Spinal cord (tissue), 10 donors: ENCODE results near the gene CRACR2B. TPM values are rescaled to one million over a fixed set of nuclear protein-coding genes. Genes with fewer than 3 reads are reported as not detected.

ENCODE experiments used
- DNase-seq, 6 donors: peaks; one replicate each; pipeline versions ENCODE4 v3.0.0 to v3.0.0-alpha.2; 2013 to 2015; ENCODE audit warnings: low spot score in 6 of 6, low read depth in 4 of 6
- H3K27ac ChIP-seq: one replicate; pipeline ENCODE4 v1.5.1; 2013; ENCODE audit warnings: low read depth, low read length, control low read depth
- H3K27me3 ChIP-seq: one replicate; pipeline ENCODE4 v1.6.1; 2013; ENCODE audit warnings: low read length; ENCODE audit not compliant: control insufficient read depth, insufficient read depth
- H3K36me3 ChIP-seq: one replicate; pipeline ENCODE4 v1.6.1; 2013; ENCODE audit warnings: low read length; ENCODE audit not compliant: control insufficient read depth, insufficient read depth
- H3K4me1 ChIP-seq: one replicate; pipeline ENCODE4 v1.6.1; 2013; ENCODE audit warnings: low read length; ENCODE audit not compliant: control insufficient read depth, insufficient read depth
- H3K4me3 ChIP-seq: one replicate; pipeline ENCODE4 v1.5.1; 2013; ENCODE audit warnings: low read depth, low read length, control low read depth
- H3K9me3 ChIP-seq: one replicate; pipeline ENCODE4 v1.6.1; 2013; ENCODE audit warnings: low read length; ENCODE audit not compliant: control insufficient read depth, insufficient read depth
- WGBS: methylation state at CpG from one replicate; pipeline ENCODE4 v1.1.5; 2013; ENCODE audit warnings: missing lambda C conversion rate; ENCODE audit not compliant: insufficient coverage; 5-methylcytosine and 5-hydroxymethylcytosine counted together
- polyA plus RNA-seq, 2 donors: library from polyadenylated mRNA; unstranded; fragments of 120-200 nt; gene quantifications; one replicate each; pipeline ENCODE4 v1.2.1, GENCODE V29; 2013; ENCODE audit not compliant: insufficient read length in 2 of 2
- total RNA-seq, 2 donors: library from RNA; depleted of rRNA in 1 of 2; stranded (reverse); fragments of 120-200 nt in 1 of 2; fragments of >200 nt in 1 of 2; gene quantifications; one replicate each; pipeline versions ENCODE4 v1.2.3 to v1.2.4, GENCODE V29; 2013 to 2014
- donor health status: healthy.

Gene CRACR2B
- total and polyA plus RNA-seq, 4 donors = 2.4 to 12.1 (median 8.4) TPM

DNA sequence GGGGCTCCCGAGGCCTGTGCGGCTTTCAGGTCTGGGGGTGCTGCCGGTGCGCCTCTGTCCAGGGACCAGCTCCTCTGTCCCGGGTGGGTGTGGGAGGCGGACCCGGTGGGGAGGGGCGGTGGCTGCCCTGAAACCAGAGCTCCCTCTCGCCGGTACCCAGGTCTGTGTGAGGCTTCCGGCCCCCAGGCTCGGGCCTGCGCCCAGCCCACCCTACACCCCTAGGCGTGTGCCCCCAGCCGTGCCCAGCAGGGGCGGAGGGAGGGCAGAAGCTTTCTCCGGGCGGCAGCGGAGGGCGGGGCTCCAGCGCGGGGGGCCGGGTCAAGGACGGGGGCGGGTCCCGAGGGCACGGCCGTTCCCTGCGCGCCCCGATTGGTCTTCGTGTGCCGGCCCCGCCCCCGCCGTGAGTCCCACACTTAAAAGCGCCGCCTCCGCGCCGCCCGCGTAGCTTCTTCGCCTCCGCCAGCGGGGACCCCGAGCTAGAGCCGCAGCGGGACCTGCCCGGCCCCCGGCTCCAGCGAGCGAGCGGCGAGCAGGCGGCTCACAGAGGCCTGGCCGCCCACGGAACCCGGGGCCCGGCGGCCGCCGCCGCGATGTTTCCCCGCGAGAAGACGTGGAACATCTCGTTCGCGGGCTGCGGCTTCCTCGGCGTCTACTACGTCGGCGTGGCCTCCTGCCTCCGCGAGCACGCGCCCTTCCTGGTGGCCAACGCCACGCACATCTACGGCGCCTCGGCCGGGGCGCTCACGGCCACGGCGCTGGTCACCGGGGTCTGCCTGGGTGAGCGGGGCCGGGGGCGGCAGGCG lies 8.4 kb upstream of the CRACR2B start:
- Histone ChIP-seq H3K27ac (peak overlapping the region; percentile 54), H3K36me3 (peaks cover 57% of the 10 kb centered on the region), H3K9me3 (no peaks in the 10 kb centered on the region), H3K4me3 (peak overlapping the region; percentile 62), H3K27me3 (no peaks in the 10 kb centered on the region), H3K4me1 (peaks cover 34% of the 10 kb centered on the region)
- WGBS = under 1% methylated on average over 96 of the region's 96 CpGs
- DNase-seq = peak in 5 of 6 donors; percentile 78 to 97 (median 82)

DNA sequence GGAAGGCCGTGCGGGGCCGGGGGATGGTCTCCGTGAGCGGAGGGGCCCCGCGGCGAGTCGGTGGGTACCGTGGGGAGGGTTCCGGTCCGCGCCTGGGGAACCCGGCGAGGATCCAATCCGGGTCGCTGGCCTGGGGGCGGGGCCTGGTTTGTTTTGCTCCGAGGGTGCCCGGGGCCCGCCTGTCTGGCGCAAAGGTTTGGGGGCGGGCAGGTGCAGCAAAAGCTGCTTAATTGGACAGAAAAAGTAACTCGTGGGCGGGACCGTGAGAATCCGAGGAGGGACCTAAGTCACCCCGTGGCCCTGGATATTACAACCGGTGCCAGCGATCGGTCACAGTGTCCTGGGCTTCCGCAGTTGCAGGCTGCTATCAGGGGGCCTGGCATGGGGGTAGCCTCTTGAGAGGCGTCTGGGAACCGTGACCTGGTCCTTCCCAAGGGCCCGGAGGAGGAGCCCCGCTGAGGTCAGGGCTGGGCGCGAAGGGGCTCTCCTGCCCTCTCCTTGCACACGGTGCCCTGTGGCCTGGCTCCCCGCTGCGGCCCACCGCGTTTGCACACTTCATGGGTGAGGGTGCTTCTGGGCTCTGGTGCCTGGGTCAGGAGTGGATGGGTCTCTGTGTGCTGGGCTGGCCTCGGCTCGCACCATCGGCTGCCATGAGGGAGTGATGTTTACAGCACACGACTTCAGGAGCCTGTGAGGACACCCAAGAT lies 7.6 kb upstream of the CRACR2B start:
- peaks cover 38% of the 10 kb centered on the region for H3K4me1 ChIP-seq
- no peak overlapping the region for H3K27ac ChIP-seq
- 5% methylated on average over 47 of the region's 47 CpGs for whole genome bisulfite sequencing
- no peaks in the 10 kb centered on the region for H3K9me3 ChIP-seq
- peak in 2 of 6 donors; percentile 67 for DNase-seq
- H3K4me3 ChIP-seq = peak overlapping the region; percentile 62
- H3K36me3 ChIP-seq = peaks cover 60% of the 10 kb centered on the region
- peaks cover 5% of the 10 kb centered on the region for H3K27me3 ChIP-seq

GRCh38 chr11:820655-821511 lies 6.8 kb upstream of the CRACR2B start:
- DNase-seq = no peak
- H3K27ac ChIP-seq = no peak overlapping the region
- peak overlapping the region; percentile 62 for H3K4me3 ChIP-seq
- H3K9me3 ChIP-seq = no peaks in the 10 kb centered on the region
- peaks cover 13% of the 10 kb centered on the region for H3K27me3 ChIP-seq
- 79% methylated on average over 10 of the region's 11 CpGs for WGBS
- H3K36me3 ChIP-seq = peaks cover 60% of the 10 kb centered on the region
- peaks cover 39% of the 10 kb centered on the region for H3K4me1 ChIP-seq

GRCh38 chr11:821512-822371 lies 6.0 kb upstream of the CRACR2B start:
- Histone ChIP-seq H3K27ac (no peak overlapping the region), H3K27me3 (peaks cover 20% of the 10 kb centered on the region), H3K4me3 (no peak overlapping the region), H3K36me3 (peaks cover 58% of the 10 kb centered on the region), H3K4me1 (peaks cover 47% of the 10 kb centered on the region), H3K9me3 (no peaks in the 10 kb centered on the region)
- no peak for DNase-seq
- WGBS = 61% methylated on average over 14 of the region's 22 CpGs

GRCh38 chr11:823441-824291 lies 4.1 kb upstream of the CRACR2B start:
- no peak for DNase-seq
- H3K4me3 ChIP-seq = no peak overlapping the region
- H3K27me3 ChIP-seq = peaks cover 37% of the 10 kb centered on the region
- 72% methylated on average over 39 of the region's 53 CpGs for WGBS
- no peak overlapping the region for H3K27ac ChIP-seq
- peaks cover 60% of the 10 kb centered on the region for H3K4me1 ChIP-seq
- peaks cover 58% of the 10 kb centered on the region for H3K36me3 ChIP-seq
- no peaks in the 10 kb centered on the region for H3K9me3 ChIP-seq

GRCh38 chr11:824292-824880 lies 3.3 kb upstream of the CRACR2B start:
- Histone ChIP-seq H3K9me3 (no peaks in the 10 kb centered on the region), H3K4me3 (no peak overlapping the region), H3K4me1 (peaks cover 62% of the 10 kb centered on the region), H3K27me3 (peaks cover 44% of the 10 kb centered on the region), H3K27ac (no peak overlapping the region), H3K36me3 (peaks cover 61% of the 10 kb centered on the region)
- no peak for DNase-seq
- 47% methylated on average over 59 of the region's 59 CpGs for WGBS

- H3K36me3 ChIP-seq = peaks cover 63% of the 10 kb centered on the region
- peaks cover 50% of the 10 kb centered on the region for H3K27me3 ChIP-seq
- DNase-seq = no peak
- no peaks in the 10 kb centered on the region for H3K9me3 ChIP-seq
- no peak overlapping the region for H3K4me3 ChIP-seq
- 78% methylated on average over 5 of the region's 11 CpGs for WGBS
- H3K27ac ChIP-seq = no peak overlapping the region
- H3K4me1 ChIP-seq = peaks cover 68% of the 10 kb centered on the region
These were observed 2.8 kb upstream of the CRACR2B start for GRCh38 chr11:824942-825341.
